Fibroblast of the aortic adventitia (primary cell): ENCODE measurements around the gene TOR4A. TPM values are rescaled to one million over a fixed set of nuclear protein-coding genes. Genes with fewer than 3 reads are reported as not detected.
A peak's percentile ranks its signal among the peaks of the same experiment; 100 is the strongest.

Source experiments
- DNase-seq: peaks from one replicate; pipeline ENCODE4 v3.0.0-alpha.2; 2010; ENCODE audit warnings: low read depth
- H3K4me3 ChIP-seq: 2 replicates; pipeline ENCODE4 v1.5.1; 2011; ENCODE audit warnings: low read depth, mild to moderate bottlenecking, control low read depth, low read length, moderate library complexity
- total RNA-seq: library from RNA; depleted of rRNA; stranded (reverse); fragments of >200 nt; gene quantifications from 2 replicates; pipeline ENCODE4 v1.2.3, GENCODE V29; 2012; ENCODE audit warnings: low replicate concordance
- TF ChIP-seq, protein P1 (sequence below): IDR thresholded peaks from 2 replicates; pipeline ENCODE4 v1.5.1; 2011; ENCODE audit warnings: mild to moderate bottlenecking, low read length, control low read depth, inconsistent platforms; ENCODE audit not compliant: insufficient read depth

The TOR4A gene
- total RNA-seq, 1 donor: 31.3 TPM

DNA sequence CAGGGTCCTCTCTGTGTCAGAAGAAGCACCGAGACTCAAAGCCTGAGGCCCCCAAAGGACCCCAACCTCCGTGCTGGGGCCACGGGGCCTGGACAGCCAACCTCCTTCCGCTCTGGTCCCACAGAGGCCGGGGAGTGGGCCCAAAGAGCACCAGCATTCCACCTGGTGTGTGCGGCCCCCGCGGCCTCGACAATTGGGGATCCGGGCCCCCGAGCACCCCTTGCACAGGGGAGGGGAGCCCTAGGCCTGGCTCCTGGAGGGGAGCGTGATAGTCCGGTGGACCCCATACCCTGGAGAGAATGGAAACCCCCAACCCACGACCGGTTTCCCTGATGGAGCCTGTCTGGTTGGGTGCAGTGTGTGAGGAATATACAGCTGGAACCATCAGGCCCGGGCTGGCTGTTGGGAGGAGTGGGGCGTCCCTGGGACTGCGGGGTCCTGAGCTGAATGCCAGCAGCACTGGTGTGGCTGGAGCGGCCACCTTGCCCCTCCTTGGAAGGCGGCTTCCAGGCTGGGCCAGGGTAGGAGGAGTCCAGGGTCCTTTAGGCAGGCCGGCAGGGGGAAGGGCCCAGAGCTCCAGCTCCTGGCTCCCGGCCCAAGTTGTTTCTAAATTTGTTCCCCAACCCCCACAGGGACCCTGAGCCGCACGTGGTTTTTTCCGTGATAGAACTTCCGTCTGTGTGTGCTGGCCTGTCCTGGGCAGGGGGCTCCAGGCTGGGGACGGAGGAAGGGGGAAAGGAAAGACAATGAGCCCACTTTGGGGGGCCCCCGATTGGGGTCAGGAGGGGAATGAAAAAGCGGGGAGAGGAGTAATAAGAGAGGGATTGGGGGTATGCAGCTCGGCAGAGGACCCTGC, 825 bp upstream of the TOR4A start:
- TF ChIP-seq, protein P1, sequence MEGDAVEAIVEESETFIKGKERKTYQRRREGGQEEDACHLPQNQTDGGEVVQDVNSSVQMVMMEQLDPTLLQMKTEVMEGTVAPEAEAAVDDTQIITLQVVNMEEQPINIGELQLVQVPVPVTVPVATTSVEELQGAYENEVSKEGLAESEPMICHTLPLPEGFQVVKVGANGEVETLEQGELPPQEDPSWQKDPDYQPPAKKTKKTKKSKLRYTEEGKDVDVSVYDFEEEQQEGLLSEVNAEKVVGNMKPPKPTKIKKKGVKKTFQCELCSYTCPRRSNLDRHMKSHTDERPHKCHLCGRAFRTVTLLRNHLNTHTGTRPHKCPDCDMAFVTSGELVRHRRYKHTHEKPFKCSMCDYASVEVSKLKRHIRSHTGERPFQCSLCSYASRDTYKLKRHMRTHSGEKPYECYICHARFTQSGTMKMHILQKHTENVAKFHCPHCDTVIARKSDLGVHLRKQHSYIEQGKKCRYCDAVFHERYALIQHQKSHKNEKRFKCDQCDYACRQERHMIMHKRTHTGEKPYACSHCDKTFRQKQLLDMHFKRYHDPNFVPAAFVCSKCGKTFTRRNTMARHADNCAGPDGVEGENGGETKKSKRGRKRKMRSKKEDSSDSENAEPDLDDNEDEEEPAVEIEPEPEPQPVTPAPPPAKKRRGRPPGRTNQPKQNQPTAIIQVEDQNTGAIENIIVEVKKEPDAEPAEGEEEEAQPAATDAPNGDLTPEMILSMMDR: no peak
- H3K4me3 ChIP-seq: peak overlapping the region; percentile 74
- DNase-seq: peak; percentile 74

DNA sequence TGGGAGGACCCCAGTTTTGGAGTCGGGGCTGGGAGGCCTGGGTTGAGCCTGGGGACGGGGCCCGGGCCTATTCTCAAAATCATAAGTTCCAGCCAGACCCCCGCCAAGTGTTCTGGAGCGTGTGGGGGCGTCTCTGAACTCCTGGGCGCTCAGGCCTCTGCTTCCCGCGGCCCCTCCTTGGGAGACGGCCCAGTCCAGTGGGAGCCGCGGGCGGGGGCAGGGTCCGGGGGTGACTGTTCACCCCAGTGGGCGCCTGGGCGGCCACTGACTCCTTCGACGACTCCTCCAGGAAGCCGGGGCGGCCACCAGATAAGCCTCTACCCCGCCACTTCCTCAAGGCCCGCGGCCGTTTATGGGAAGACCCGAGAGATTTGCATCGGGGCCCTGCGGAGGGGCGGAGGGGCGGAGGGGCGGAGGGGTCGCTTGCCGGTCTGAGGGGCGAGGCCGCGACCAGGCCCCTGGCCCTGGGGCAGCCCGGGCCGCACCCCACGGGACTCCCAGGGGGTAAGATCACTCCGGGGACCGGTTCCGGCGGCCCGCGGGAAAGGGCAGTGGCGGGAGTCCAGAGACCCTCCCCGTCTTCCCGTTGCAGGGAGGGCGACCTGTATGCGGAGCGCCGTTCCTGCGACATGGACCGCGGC, 655 bp downstream of the TOR4A start:
- H3K4me3 ChIP-seq: peak overlapping the region; percentile 74
- DNase-seq: no peak
- TF ChIP-seq, protein P1: no peak

DNA sequence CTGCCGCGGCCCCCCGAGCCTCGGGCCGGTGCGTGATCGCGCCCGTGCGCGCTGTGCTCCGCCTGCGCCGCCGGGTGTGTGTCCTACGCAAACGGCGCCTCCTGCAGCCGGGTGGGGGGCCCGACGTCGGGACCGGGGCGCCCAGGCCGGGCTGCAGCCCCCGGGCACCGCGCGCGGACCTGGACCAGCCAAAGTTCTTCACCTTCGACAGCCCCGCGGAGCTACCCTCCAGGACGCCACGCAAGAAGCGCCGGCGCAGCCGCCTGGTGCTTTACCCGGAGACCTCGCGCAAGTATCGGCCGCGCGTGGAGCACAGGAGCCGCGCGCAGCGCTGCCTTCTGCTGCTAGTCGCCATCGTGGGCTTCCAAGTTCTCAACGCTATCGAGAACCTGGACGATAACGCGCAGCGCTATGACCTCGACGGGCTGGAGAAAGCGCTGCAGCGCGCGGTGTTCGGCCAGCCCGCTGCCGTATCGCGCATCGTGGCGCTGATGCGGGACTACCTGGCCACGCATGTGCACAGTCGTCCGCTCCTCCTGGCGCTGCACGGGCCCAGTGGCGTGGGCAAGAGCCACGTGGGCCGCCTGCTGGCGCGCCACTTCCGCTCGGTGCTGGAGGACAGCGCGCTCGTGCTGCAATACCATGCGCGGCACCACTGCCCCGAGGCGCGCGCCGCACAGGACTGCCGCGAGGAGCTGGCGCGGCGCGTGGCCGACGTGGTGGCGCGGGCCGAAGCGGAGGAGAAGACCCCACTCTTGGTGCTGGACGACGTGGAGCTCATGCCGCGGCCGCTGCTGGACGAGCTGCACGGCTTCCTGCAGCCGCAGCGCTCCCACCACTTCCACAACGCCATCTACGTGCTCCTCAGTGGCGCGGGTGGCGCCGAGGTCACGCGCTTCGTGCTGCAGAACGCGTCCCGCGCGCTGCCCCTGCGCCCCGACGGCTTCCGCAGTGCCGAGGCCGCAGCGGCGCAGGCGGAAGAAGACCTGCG, 1.5 kb downstream of the TOR4A start:
- DNase-seq: no peak
- peak overlapping the region; percentile 74 for H3K4me3 ChIP-seq
- TF ChIP-seq, protein P1: no peak

DNA sequence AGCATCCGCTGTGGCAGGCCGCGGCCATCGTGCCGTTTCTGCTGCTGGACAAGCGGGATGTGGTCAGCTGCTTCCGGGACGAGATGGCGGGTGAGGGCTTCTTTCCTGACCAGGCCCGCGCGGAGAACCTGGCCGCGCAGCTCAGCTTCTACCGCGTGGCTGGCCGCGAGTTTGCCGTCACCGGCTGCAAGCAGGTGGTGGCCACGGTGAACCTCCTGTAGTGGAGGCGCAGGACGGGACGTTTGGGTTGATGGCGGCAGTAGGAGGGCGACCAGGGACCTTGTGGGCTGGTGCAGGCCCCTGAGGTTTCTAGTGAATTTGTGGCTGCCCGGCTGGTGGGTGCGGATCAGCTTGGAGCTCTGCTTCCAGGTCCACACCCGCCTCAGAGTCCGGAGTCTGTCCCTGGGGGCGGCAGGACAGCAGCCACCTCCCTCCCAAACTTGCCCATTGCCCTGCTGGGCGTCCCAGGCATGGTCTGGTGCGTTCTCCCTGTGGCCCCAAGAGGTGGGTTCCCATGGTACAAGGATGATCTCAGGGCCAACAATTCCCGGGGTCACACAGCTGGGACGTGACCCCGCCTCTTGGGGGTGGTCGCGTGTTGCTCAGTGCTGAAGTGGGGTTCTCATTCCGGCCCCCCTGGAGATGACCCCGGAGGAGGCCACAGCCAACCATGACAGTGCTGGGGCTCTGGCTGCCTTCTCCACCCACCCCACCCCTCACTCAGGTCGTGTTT, 2.4 kb downstream of the TOR4A start:
- DNase-seq: no peak
- no peak overlapping the region for H3K4me3 ChIP-seq
- TF ChIP-seq, protein P1: no peak

DNA sequence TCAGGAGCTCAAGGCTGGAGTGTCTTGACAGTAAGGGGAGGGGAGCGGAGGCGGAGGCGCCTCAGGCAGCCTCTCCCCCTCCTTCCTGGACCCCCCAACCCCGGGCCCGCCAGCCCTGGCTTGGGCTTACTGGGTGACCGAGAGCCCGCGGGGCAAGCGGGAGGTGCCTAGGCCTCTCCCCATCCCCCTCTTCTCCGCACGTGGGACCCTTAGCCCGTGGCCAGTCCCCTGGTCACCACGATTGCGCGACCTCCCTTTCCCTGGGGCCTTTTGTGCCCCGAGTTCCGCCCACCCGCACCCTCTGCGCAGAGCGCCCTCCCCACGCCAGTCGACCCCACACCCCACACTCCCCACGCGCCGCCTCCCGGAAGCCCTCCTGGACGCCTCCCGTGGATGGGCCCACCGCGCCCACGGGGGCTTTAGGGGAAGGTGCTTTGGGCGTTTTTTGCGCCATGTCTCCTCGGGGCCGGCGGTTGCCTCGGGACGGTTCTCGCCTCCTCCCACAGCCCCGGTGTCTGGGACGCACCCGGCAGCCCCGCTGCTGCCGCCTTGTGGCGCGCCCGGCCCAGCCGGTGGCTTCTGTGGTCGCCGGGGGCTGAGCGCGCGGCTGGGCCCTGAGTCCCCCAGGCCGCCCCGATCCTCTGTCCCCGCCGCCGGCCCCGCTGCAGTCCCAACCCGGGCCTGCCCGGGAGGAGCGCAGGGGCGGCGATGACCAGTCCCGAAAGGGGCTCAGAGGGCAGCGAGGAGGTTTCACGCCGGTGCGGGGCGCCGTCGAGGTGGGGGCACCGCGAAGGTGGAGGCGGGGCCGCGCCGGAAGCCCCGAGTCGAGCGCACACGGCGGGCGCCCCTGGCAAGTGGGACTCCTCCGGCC, 3.2 kb downstream of the TOR4A start:
- no peak overlapping the region for H3K4me3 ChIP-seq
- TF ChIP-seq, protein P1: peak; percentile 35
- no peak for DNase-seq
